CD4-positive, alpha-beta T cell treated with Interferon alpha-2 for 1 hour (primary cell): ENCODE data around the gene FSIP2.
"Not testable (repeated sequence)": the region's sequence is repeated elsewhere in the genome, so short reads cannot be mapped to it uniquely, and the experiment has no call there.

Experiments used
- DNase-seq, 2 donors: peaks; one replicate each; pipeline ENCODE4 v3.0.0-alpha.2; 2020 to 2022

FSIP2 gene

GRCh38 chr2:185811580-185811979, 73.0 kb downstream of the FSIP2 start:
- DNase-seq: no peak

GRCh38 chr2:185813707-185814106, 75.1 kb downstream of the FSIP2 start:
- DNase-seq: no peak

- DNase-seq: no peak
Measured at GRCh38 chr2:185817991-185818390, 79.4 kb downstream of the FSIP2 start.

- no peak for DNase-seq
Measured at GRCh38 chr2:185821467-185821866, 82.9 kb downstream of the FSIP2 start.

- DNase-seq: no peak
Measured at GRCh38 chr2:185823773-185824172, 85.2 kb downstream of the FSIP2 start.

- no peak for DNase-seq
Measured at GRCh38 chr2:185825557-185825956, 87.0 kb downstream of the FSIP2 start.

- DNase-seq: no peak
Measured at GRCh38 chr2:185828326-185828725, 89.7 kb downstream of the FSIP2 start.

GRCh38 chr2:185833864-185834263, 95.3 kb downstream of the FSIP2 start:
- no peak for DNase-seq

- no peak for DNase-seq
Measured at GRCh38 chr2:185835974-185836373, 97.4 kb downstream of the FSIP2 start.

GRCh38 chr2:185854885-185855284, 116.3 kb downstream of the FSIP2 start:
- no peak for DNase-seq

- no peak for DNase-seq
Measured at GRCh38 chr2:185857691-185858090, 119.1 kb downstream of the FSIP2 start.

- no peak for DNase-seq
Measured at GRCh38 chr2:185859506-185859905, 120.9 kb downstream of the FSIP2 start.

GRCh38 chr2:185860321-185860720, 121.7 kb downstream of the FSIP2 start:
- no peak for DNase-seq

GRCh38 chr2:185862657-185863398, 124.2 kb downstream of the FSIP2 start:
- no peak for DNase-seq

GRCh38 chr2:185864468-185865260, 126.1 kb downstream of the FSIP2 start:
- not testable (repeated sequence) for DNase-seq

GRCh38 chr2:185875136-185875931, 136.7 kb downstream of the FSIP2 start:
- no peak for DNase-seq

GRCh38 chr2:185876234-185876633, 137.6 kb downstream of the FSIP2 start:
- DNase-seq: no peak

GRCh38 chr2:185880396-185880795, 141.8 kb downstream of the FSIP2 start:
- DNase-seq: no peak
